ENCODE data around the gene NFATC3.
"Not testable (repeated sequence)": the region's sequence is repeated elsewhere in the genome, so short reads cannot be mapped to it uniquely, and the experiment has no call there.

Gene NFATC3

GRCh38 chr16:68113059-68113761, 28.0 kb downstream of the NFATC3 start:
- H3K4me3 ChIP-seq (ENCODE audit: low read length) = no peak overlapping the region
- no peak overlapping the region for H3K27ac ChIP-seq (ENCODE audit: low read length)
- no peaks in the 10 kb centered on the region for H3K9me3 ChIP-seq (ENCODE audit: control insufficient read depth, low read depth, low read length)
- H3K36me3 ChIP-seq (ENCODE audit: control insufficient read depth, low read depth, low read length) = no peaks in the 10 kb centered on the region
- H3K9ac ChIP-seq (ENCODE audit: low read length) = no peak overlapping the region
- no peaks in the 10 kb centered on the region for H3K4me1 ChIP-seq (ENCODE audit: control insufficient read depth, low read depth, low read length)
- H3K27me3 ChIP-seq (ENCODE audit: control insufficient read depth, insufficient read depth, low read length) = no peaks in the 10 kb centered on the region

- Histone ChIP-seq H3K4me1 (ENCODE audit: control insufficient read depth, low read depth, low read length) (no peaks in the 10 kb centered on the region), H3K9ac (ENCODE audit: low read length) (no peak overlapping the region), H3K27me3 (ENCODE audit: control insufficient read depth, insufficient read depth, low read length) (no peaks in the 10 kb centered on the region), H3K36me3 (ENCODE audit: control insufficient read depth, low read depth, low read length) (no peaks in the 10 kb centered on the region), H3K4me3 (ENCODE audit: low read length) (no peak overlapping the region), H3K9me3 (ENCODE audit: control insufficient read depth, low read depth, low read length) (no peaks in the 10 kb centered on the region), H3K27ac (ENCODE audit: low read length) (no peak overlapping the region)
Measured at GRCh38 chr16:68113765-68114240, 28.6 kb downstream of the NFATC3 start.

GRCh38 chr16:68114939-68115338, 29.8 kb downstream of the NFATC3 start:
- not testable (repeated sequence) for H3K4me1 ChIP-seq (ENCODE audit: control insufficient read depth, low read depth, low read length); H3K27me3 ChIP-seq (ENCODE audit: control insufficient read depth, insufficient read depth, low read length); H3K9ac ChIP-seq (ENCODE audit: low read length); H3K9me3 ChIP-seq (ENCODE audit: control insufficient read depth, low read depth, low read length); H3K4me3 ChIP-seq (ENCODE audit: low read length); H3K27ac ChIP-seq (ENCODE audit: low read length); H3K36me3 ChIP-seq (ENCODE audit: control insufficient read depth, low read depth, low read length)

- H3K36me3 ChIP-seq (ENCODE audit: control insufficient read depth, low read depth, low read length) = no peaks in the 10 kb centered on the region
- H3K27me3 ChIP-seq (ENCODE audit: control insufficient read depth, insufficient read depth, low read length) = no peaks in the 10 kb centered on the region
- no peaks in the 10 kb centered on the region for H3K4me1 ChIP-seq (ENCODE audit: control insufficient read depth, low read depth, low read length)
- H3K9ac ChIP-seq (ENCODE audit: low read length) = no peak overlapping the region
- H3K4me3 ChIP-seq (ENCODE audit: low read length) = no peak overlapping the region
- H3K27ac ChIP-seq (ENCODE audit: low read length) = no peak overlapping the region
- H3K9me3 ChIP-seq (ENCODE audit: control insufficient read depth, low read depth, low read length) = no peaks in the 10 kb centered on the region
Measured at GRCh38 chr16:68115851-68116250, 30.7 kb downstream of the NFATC3 start.

- Histone ChIP-seq H3K27ac (ENCODE audit: low read length) (no peak overlapping the region), H3K9ac (ENCODE audit: low read length) (no peak overlapping the region), H3K4me3 (ENCODE audit: low read length) (no peak overlapping the region), H3K27me3 (ENCODE audit: control insufficient read depth, insufficient read depth, low read length) (no peaks in the 10 kb centered on the region), H3K9me3 (ENCODE audit: control insufficient read depth, low read depth, low read length) (no peaks in the 10 kb centered on the region), H3K36me3 (ENCODE audit: control insufficient read depth, low read depth, low read length) (no peaks in the 10 kb centered on the region), H3K4me1 (ENCODE audit: control insufficient read depth, low read depth, low read length) (no peaks in the 10 kb centered on the region)
Measured at GRCh38 chr16:68116256-68116867, 31.2 kb downstream of the NFATC3 start.

- Histone ChIP-seq H3K9ac (ENCODE audit: low read length) (no peak overlapping the region), H3K4me3 (ENCODE audit: low read length) (no peak overlapping the region), H3K4me1 (ENCODE audit: control insufficient read depth, low read depth, low read length) (no peaks in the 10 kb centered on the region), H3K36me3 (ENCODE audit: control insufficient read depth, low read depth, low read length) (no peaks in the 10 kb centered on the region), H3K27me3 (ENCODE audit: control insufficient read depth, insufficient read depth, low read length) (no peaks in the 10 kb centered on the region), H3K9me3 (ENCODE audit: control insufficient read depth, low read depth, low read length) (no peaks in the 10 kb centered on the region), H3K27ac (ENCODE audit: low read length) (no peak overlapping the region)
Measured at GRCh38 chr16:68117884-68118283, 32.7 kb downstream of the NFATC3 start.

GRCh38 chr16:68118954-68119353, 33.8 kb downstream of the NFATC3 start:
- not testable (repeated sequence) for H3K9ac ChIP-seq (ENCODE audit: low read length); H3K9me3 ChIP-seq (ENCODE audit: control insufficient read depth, low read depth, low read length); H3K36me3 ChIP-seq (ENCODE audit: control insufficient read depth, low read depth, low read length); H3K27ac ChIP-seq (ENCODE audit: low read length); H3K4me1 ChIP-seq (ENCODE audit: control insufficient read depth, low read depth, low read length); H3K27me3 ChIP-seq (ENCODE audit: control insufficient read depth, insufficient read depth, low read length); H3K4me3 ChIP-seq (ENCODE audit: low read length)

- not testable (repeated sequence) for H3K4me1 ChIP-seq (ENCODE audit: control insufficient read depth, low read depth, low read length); H3K9ac ChIP-seq (ENCODE audit: low read length); H3K36me3 ChIP-seq (ENCODE audit: control insufficient read depth, low read depth, low read length); H3K9me3 ChIP-seq (ENCODE audit: control insufficient read depth, low read depth, low read length); H3K27me3 ChIP-seq (ENCODE audit: control insufficient read depth, insufficient read depth, low read length); H3K27ac ChIP-seq (ENCODE audit: low read length); H3K4me3 ChIP-seq (ENCODE audit: low read length)
Measured at GRCh38 chr16:68120496-68120895, 35.3 kb downstream of the NFATC3 start.

- no peak overlapping the region for H3K9ac ChIP-seq (ENCODE audit: low read length)
Measured at GRCh38 chr16:68126395-68126794, 41.2 kb downstream of the NFATC3 start.

GRCh38 chr16:68128577-68129305, 43.6 kb downstream of the NFATC3 start:
- no peak overlapping the region for H3K27ac ChIP-seq (ENCODE audit: low read length)

More at GRCh38 chr16:68126395-68126794, 41.2 kb downstream of the NFATC3 start:
- Histone ChIP-seq H3K4me3 (ENCODE audit: low read length) (no peak overlapping the region), H3K9me3 (ENCODE audit: control insufficient read depth, low read depth, low read length) (no peaks in the 10 kb centered on the region), H3K36me3 (ENCODE audit: control insufficient read depth, low read depth, low read length) (no peaks in the 10 kb centered on the region), H3K27ac (ENCODE audit: low read length) (no peak overlapping the region), H3K27me3 (ENCODE audit: control insufficient read depth, insufficient read depth, low read length) (no peaks in the 10 kb centered on the region), H3K4me1 (ENCODE audit: control insufficient read depth, low read depth, low read length) (no peaks in the 10 kb centered on the region)

GRCh38 chr16:68130520-68130919, 45.4 kb downstream of the NFATC3 start:
- no peak overlapping the region for H3K4me3 ChIP-seq (ENCODE audit: low read length)
- no peaks in the 10 kb centered on the region for H3K27me3 ChIP-seq (ENCODE audit: control insufficient read depth, insufficient read depth, low read length)
- no peaks in the 10 kb centered on the region for H3K36me3 ChIP-seq (ENCODE audit: control insufficient read depth, low read depth, low read length)
- no peak overlapping the region for H3K27ac ChIP-seq (ENCODE audit: low read length)
- no peaks in the 10 kb centered on the region for H3K4me1 ChIP-seq (ENCODE audit: control insufficient read depth, low read depth, low read length)
- no peaks in the 10 kb centered on the region for H3K9me3 ChIP-seq (ENCODE audit: control insufficient read depth, low read depth, low read length)
- H3K9ac ChIP-seq (ENCODE audit: low read length) = no peak overlapping the region

More at GRCh38 chr16:68128577-68129305, 43.6 kb downstream of the NFATC3 start:
- no peaks in the 10 kb centered on the region for H3K27me3 ChIP-seq (ENCODE audit: control insufficient read depth, insufficient read depth, low read length)
- H3K36me3 ChIP-seq (ENCODE audit: control insufficient read depth, low read depth, low read length) = no peaks in the 10 kb centered on the region
- H3K9ac ChIP-seq (ENCODE audit: low read length) = no peak overlapping the region
- no peaks in the 10 kb centered on the region for H3K4me1 ChIP-seq (ENCODE audit: control insufficient read depth, low read depth, low read length)
- no peak overlapping the region for H3K4me3 ChIP-seq (ENCODE audit: low read length)
- H3K9me3 ChIP-seq (ENCODE audit: control insufficient read depth, low read depth, low read length) = no peaks in the 10 kb centered on the region

Data from iPS-18a (cell line).